ENCODE data around the gene CST9.
"Not testable (repeated sequence)": the region's sequence is repeated elsewhere in the genome, so short reads cannot be mapped to it uniquely, and the experiment has no call there.

CST9 gene

DNA sequence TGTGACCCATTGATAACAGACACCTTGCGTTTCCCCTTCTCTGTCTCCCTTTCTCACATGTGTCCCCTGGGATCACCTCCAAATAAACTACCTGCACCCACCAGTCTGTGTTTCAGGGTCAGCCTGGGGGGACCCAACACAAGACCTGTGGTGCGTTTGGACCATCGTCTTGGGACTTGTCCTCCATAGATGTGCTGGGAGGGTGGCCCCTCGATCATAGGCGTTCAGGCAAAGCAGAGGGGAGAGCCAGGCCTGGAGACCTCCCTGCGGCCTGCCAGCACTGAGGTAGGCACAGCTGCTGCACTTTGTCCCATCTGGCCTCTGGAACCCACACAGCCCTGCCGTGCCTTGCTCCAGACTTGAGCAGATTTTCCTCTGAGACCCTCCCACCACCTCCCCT, 18.1 kb downstream of the CST9 start:
- no peak for DNase-seq (ENCODE audit: low read depth in 2 of 2)

DNA sequence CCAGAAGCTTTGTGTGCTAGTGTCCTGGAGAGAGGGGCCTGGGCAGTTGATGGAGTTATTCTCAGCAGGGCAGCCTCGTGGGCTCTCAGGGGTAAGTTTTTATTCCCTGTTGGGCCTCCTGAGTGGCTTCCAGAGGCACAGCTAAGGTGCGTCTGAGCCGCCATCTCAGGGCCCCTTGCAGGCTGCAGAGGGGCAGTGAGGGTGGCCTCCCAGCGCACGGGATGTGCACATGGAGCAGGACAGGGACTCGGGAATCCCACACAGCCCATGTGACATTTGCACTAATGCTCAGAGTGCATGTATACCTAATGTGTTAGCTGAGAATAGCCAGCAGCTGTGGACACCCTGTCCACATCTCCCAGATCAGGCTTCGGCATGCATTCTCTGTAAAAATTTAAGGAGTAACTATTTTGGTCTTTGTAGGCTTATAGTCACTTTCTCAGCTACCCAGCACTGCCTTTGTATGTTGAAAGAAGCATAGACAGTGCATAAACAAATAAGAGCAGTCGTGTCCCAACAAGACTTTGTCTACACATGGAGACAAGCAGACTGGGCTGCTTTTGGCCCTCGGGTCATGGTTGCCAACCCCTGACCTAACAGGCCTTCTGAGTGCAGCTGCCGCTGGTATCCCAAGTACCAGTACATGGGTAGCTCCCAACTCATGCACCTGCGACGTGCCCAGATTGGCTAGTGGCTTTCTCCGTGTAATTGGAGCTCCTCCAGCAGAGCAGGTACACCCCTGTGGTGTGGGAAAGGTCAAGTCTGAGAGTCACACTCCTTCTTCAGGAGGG, 18.8 kb downstream of the CST9 start:
- no peak for DNase-seq (ENCODE audit: low read depth in 2 of 2)

DNA sequence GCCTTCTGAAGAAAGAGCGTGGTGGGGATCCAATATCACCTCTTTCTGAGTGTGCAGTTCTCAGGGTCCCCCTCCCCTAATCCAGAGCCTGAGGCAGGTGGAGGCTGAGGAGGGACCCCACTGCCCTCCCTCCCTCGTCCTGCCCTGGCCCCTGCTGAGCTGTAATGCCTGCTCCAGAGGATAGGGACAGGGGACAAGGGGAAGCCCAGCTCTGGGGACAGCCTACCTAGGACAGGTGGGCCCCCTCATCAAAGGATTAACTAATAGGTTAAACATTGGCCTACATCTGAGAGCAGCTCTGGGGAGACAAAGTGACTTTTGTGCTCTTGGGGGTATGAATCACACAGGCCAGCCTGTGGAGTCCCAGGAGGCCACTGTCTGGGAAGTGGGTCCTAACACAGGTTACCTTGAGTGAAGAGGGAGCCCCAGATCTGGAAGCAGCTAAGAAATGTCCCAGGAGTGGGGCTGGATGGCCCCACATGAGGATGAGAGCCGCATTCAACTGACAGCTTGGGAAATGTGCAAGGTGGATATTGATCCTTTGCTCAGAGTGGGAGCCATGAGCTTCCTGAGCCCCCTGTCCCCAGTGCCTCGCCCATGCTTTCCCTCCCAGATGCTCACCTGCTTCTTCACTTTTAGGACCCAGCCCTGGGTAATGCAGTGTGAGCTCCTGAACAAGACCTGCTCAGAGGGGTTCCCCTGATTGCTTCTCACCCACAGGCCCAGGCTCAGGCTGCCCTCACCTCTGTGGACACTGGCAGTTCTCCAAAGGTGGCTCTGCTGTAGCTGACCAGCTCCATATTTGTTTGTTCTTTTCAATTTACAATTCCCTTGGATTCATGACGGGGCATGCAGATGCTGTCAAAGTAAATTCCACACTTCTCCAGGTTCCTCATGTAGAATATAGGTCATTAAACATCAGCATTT, 19.6 kb downstream of the CST9 start:
- DNase-seq (ENCODE audit: low read depth in 2 of 2), result no peak

DNA sequence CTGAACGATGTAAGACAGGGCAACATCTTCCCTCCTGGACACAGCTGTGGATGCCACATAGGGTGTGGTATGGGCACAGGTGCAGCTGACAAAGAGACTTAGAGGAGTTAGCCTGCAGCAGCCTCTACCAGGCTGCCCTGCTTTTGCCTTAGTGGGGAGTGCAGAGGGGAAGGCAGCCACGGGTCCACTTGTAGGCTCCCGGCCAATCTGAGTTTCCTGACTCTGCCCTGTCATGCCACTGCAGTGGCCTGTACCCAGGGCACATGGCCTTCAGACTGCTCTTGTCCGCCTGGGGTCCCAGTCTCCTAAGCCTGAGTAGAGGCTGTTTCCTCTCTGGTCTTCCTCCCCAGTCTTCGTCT, 20.3 kb downstream of the CST9 start:
- no peak for DNase-seq (ENCODE audit: low read depth in 2 of 2)

DNA sequence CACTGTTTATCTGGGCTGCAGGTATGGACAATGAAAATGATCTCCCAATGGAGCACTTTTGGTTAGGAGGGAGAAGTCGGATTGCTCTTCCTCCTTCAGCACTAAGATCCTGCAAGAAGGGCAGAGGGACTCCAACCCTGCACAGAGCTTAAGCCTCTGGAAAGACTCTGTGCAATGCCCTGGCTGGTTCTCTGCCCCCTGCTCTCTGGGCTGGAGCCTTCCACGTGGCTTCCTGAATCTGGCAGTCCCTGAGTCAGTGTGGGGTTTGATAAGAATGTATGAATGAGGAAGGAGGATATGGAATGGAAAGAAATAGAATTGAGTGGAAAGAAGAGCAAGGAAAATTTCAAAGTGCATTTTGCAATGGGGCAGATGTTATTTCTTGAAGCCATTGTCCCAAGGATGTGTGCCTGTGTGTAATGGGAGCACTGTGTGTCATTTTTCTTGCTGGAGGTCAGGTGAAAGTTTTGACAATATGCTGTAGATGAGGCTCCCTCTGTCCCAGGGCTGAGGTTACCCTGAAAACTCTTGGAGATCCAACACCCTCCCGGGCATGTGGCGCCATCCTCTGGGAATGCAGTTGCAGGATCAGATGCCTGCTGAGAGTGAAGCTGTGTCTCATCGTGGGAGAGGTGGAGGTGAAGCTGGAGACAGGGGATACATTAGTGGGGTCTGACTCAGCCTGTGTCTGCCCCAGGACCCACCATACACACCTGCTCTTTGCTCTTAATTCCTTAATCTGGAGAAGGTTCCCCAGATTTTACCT, 21.1 kb downstream of the CST9 start:
- no peak for DNase-seq (ENCODE audit: low read depth in 2 of 2)

DNA sequence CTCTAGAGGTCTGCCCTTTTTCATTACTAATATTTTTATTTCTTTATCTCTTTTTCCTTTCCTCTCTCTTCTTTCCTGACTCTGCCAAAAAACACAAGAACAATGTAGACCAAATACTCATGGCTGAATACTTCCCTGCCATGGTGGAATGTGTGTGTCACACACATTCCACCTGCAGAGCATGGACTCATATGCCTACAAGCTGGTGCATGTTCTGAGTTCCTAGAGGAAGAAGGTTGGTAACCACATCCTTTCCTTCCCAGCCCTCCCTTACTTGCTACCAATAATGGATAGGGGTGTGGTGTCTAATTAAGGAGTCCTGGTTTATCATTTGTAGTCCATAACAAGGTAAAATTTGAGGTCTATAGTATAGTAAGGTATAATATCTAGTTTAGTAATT, 22.2 kb downstream of the CST9 start:
- no peak for DNase-seq (ENCODE audit: low read depth in 2 of 2)

DNA sequence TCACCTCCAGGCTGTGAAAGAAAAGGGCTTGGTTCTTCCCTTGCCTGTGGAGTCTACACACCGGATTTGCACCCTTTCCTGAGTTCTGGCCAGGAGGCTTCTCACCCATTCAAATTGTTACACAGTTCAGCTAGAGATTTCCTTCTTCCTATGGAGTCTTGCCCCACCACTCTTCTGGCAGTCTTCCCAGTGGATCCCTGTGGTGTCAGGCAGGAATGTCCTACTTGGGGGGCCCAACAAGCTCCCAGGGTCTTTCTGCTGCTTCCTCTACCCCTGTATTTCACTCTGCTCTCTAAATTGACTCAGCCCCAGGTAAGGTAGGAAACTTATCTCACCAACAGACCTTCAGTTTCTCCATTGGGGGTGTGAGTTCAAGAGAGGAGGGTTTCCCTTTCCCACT, 23.4 kb downstream of the CST9 start:
- no peak for DNase-seq (ENCODE audit: low read depth in 2 of 2)

DNA sequence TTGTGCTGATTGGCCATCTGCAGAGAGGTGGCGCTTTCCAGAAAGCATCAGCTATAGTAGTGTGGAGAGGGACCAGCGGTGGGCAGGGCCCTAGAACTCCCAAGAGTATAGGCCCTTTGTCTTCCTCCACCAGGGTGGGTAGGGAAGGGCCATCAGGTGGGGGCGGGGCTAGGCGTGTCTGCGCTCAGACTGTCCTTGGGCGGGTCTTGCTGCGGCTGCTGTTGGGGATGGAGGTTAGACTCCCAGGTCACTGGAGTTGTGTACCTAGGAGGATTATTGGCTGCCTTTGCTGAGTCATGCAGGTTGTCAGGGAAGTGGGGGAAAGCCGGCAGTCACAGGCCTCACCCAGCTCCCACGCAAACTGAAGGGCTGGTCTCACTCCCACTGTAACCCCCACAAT, 23.9 kb downstream of the CST9 start:
- DNase-seq (ENCODE audit: low read depth in 2 of 2), result not testable (repeated sequence)

DNA sequence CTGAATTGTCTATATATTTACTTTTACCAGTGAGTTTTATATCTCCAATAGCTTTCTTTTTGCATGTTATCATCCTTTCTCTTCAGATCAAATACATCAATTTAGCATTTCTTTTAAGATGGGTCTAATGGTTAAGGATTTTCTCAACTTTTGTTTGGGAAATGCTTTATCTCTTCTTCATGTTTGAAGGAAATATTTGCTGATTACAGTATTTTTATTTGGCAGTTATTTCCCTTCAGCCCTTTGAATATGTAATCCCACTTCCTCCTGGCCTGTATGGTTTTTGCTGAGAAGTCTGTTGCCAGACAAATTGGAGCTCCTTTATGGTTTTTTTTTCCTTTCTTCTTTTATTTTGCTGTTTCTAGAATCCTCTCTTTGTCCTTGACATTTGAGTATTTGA, 30.7 kb downstream of the CST9 start:
- no peak for DNase-seq (ENCODE audit: low read depth in 2 of 2)

DNA sequence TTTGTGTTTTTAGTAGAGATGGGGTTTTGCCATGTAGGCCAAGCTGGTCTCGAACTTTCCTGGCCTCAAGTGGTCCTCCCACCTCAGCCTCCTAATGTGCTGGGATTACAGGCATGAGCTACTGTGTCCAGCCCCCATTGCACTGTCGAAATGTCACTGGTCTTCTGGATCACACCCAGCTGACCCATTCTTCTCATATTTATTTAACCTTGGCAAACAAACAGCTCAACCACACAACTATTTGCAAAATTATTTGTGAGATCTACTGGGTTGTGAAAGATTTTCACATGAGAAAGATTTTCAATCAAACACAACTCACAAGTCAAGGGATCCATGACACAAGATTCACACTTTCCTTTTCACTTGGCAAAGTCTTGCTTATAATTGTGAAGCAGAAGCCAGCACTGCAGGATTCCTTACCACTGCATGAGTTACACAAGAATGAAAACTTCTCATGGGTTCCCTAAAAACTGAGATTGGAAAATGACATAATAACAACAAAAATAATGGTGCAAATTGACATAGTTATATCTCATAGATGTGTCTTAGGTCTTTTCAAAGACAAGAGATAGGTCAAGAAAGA, 35.4 kb downstream of the CST9 start:
- no peak for DNase-seq (ENCODE audit: low read depth in 2 of 2)

DNA sequence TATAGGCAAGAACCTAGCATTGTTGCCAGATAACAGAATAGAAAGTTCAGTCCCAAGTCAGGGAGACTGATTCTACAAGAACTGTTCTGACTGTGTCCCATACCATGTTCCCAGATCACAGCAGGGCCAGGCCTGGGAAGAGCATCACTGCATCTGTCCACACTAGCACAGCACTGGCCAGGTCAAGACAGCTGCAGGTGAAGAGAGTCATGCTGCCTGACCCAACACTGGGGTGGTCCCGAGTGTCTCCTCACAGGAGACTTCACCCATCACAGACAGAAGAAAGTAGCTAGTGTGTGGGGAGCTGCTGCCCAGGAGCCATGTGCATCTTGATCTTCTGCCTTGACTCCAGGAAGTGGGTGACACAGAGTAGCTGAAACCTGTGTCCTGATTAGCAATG, 36.1 kb downstream of the CST9 start:
- DNase-seq (ENCODE audit: low read depth in 2 of 2), result no peak

DNA sequence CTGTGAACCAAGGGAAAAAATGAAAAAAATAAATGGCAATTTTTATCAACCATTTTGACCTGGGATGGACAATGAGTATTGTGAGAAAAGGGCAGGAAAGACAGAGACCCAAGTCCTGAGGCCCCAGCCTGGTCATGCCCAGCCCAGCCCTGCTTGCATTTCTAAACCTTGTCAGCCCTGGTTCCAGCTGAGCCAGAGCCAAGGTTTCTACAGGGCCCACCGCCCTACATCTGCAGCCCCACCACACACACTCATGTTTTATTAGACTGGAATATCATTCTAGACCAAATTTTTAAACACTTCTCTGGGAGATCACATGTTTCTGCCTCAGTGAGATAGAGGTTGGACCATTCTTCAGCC, 36.8 kb downstream of the CST9 start:
- no peak for DNase-seq (ENCODE audit: low read depth in 2 of 2)

DNA sequence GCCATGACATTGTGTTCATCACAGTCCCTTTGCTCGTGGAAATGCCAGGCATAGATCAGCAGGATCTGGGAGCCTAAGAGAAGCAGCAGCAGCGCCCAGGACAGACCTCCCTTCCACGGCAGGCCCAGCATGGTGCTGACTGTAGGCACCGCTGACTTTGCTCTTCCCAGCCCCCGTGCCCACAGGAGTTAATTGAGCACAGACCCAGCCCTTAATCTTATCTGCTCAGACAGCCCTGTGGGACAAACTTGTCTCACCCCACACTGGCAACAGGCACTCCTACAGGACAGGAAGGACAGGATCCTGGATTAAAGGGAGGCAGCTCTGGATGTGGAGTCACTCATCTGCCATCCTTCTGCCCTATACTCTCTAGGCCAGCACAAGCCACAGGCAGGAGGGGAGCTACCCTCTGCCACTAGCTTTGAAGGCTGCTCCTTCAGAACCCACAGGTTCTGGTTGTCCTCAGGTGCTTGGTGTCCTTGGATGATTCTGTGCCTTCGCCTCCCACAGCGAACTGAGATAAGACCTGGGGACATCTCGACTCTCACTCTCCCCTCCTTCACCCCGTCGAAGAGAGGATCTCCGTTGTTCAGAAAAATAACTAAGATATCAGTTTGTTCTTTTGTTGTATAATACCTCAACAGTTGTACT, 37.3 kb downstream of the CST9 start, which contains the start of gene CST9L:
CST9L (minus strand) TSS at position 165 of the 651 bp plus-strand sequence; CDS start at position 131, 34 bp downstream.
- no peak for DNase-seq (ENCODE audit: low read depth in 2 of 2)

DNA sequence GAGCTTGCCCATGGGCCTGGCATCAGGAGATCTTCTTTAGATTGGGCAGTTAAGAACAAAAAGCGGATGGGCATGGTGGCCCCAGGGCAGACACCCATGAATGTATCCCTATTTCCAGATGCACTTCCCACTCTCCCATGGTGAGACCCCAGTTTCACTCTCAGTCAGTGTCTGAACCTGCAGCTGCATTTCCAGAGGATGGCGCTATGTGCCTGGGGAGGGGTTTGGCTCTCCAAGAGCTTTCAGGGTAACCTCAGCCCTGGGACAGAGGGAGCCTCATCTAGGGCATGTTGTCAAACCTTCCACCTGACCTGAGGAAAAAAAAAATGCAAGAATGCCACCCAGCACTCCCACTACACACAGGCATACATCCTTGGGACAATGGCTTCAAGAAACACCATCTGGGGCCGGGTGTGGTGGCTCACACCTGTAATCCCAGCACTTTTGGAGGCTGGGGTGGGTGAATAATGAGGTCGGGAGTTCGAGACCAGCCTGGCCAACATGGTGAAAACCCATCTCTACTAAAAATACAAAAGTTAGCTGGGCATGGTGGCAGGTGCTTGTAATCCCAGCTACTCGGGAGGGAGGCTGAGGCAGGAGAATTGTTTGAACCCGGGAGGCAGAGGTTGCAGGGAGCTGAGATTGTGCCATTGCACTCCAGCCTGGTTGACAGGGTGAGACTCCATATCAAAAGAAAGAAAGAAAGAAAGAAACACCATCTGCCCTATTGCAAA, 39.4 kb downstream of the CST9 start:
- DNase-seq (ENCODE audit: low read depth in 2 of 2), result no peak

DNA sequence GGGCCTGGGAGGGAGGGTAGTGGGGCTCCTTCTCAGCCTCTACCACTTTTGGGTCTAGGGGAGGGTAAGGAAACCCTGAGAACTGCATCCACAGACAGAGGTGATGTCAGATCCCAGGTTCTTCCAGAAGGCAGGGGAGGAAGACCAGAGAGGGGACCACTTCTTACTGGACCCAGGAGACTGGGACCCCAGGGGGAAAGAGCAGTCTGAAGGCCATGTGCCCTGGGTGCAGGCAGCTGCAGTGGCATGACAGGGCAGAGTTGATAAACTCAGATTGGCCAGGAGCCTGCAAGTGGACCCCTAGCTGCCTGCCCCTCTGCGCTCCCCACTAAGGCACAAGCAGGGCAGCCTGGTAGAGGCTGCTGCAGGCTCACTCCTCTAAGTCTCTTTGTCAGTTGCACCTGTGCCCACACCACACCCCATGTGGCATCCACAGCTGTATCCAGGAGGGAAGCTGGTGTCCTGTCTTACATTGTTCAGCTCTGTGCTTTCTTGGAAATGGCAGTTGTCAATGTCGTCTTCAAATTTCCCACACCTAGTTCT, 40.1 kb downstream of the CST9 start:
- no peak for DNase-seq (ENCODE audit: low read depth in 2 of 2)

DNA sequence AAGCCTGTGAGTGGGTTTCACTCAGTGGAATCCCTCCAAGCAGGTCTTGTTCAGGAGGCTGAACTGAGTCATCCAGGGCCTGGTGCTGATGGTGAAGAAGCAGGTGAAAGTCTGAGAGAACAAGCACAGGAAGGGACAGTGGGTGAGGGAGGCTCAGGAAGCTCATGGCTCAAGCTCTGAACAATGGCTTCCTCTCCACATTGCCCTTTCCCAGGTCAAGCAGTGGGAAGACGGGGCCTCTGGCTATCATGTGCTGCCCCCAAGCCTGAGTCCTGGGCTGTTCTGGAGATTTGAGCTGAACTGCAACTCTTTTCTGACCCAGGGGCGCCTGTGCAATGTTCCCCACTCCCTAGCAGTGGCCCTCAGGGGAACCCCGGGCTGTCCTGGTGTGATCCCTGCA, 40.8 kb downstream of the CST9 start:
- DNase-seq (ENCODE audit: low read depth in 2 of 2), result no peak

DNA sequence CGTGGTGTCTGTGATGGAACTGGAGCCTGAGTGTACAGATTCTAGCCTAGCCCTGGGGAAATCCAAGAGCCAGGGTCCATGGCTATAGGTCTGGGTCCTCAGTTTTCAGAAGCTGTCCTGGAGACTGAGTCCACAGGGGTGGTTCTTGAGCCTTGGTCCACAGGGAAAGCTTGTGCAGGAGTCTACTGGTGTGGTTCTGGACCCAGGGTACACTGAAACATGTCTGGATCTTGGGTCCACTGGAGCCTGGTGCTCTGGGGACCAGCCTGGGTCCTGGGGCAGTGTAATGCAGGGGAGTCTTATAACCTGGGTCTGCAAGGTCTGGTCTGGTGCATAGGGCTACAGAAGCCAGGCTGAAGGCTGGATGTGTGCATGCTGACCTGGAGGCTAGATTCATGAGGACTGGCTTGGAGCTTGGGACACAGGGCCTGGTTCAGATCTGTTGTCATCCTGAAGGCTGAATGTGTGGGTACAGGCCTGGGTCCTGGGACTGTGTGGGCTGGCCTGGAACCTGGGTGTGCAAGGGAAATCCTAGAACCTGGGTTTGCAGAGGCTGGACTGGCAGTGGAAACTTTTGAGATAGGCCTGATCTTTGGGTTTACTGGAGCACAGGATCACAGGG, 42.9 kb downstream of the CST9 start:
- no peak for DNase-seq (ENCODE audit: low read depth in 2 of 2)

DNA sequence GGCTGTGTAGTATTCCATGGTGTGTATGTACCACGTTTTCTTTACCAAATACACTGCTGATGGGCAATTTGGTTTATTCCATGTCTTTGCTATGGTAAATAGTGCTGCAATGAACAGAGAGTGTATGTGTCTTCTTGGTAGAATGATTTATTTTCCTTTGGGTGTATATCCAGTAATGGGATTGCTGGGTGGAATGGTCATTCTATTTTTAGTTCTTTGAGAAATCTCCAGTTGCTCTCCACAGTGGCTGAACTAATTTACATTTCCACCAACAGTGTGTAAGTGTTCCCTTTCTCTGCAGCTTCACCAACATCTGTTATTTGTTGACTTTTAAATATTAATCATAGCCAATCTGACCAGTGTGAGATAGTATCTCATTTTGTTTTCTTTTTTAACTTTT, 51.3 kb downstream of the CST9 start:
- no peak for DNase-seq (ENCODE audit: low read depth in 2 of 2)

Measured in fibroblast of skin of left biceps (primary cell).